Fibroblast of mammary gland (primary cell): ENCODE measurements around the gene FSIP1.

ENCODE experiments used
- DNase-seq: peaks from one replicate; pipeline ENCODE4 v3.0.0-alpha.2; 2010; ENCODE audit warnings: low read depth
- H3K4me3 ChIP-seq: 2 replicates; pipeline ENCODE4 v1.5.1; 2011; ENCODE audit warnings: low read depth, mild to moderate bottlenecking, low read length, moderate library complexity; ENCODE audit not compliant: control insufficient read depth
- TF ChIP-seq, protein P1 (sequence below): conservative IDR thresholded peaks from 2 replicates; pipeline ENCODE4 v1.5.1; 2011; ENCODE audit warnings: low read depth, low read length, inconsistent platforms; ENCODE audit not compliant: control insufficient read depth, insufficient read depth

Gene FSIP1

DNA sequence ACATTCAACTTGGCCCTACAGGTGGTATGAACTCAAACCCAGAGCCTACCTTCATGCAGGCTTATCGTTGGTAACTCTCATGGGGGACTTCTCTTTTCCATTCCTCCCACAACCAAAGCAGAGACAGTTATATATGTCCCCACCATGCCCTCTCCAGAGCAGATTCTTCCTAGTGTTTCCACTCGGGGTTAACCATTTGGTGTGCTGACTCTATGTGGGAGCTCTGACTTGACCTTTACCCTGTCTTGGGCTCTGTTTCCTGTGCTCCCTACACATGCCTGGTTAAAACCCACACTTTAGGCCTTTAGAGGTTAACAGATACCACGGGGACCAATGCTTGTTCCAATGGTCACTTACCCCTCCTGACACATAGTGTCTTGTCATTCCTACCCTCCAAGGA, 80.7 kb downstream of the FSIP1 start:
- no peak overlapping the region for H3K4me3 ChIP-seq
- DNase-seq: no peak
- TF ChIP-seq, protein P1, sequence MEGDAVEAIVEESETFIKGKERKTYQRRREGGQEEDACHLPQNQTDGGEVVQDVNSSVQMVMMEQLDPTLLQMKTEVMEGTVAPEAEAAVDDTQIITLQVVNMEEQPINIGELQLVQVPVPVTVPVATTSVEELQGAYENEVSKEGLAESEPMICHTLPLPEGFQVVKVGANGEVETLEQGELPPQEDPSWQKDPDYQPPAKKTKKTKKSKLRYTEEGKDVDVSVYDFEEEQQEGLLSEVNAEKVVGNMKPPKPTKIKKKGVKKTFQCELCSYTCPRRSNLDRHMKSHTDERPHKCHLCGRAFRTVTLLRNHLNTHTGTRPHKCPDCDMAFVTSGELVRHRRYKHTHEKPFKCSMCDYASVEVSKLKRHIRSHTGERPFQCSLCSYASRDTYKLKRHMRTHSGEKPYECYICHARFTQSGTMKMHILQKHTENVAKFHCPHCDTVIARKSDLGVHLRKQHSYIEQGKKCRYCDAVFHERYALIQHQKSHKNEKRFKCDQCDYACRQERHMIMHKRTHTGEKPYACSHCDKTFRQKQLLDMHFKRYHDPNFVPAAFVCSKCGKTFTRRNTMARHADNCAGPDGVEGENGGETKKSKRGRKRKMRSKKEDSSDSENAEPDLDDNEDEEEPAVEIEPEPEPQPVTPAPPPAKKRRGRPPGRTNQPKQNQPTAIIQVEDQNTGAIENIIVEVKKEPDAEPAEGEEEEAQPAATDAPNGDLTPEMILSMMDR: no peak

DNA sequence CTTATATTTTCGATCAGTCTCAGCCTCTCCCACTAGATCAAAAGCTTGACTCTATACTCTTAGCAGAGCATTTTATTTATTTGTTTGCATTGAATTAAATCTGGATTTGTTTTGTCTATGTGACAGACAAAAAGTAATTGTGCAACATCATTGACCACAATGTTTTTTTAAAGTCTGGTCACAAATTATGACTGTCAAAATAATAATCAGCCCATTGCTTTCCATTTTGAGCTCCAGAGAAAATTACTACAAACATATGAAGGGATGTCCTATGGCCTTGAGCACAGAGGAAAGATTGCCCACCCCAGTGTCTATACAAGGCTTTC, 82.3 kb downstream of the FSIP1 start:
- no peak overlapping the region for H3K4me3 ChIP-seq
- DNase-seq: no peak
- TF ChIP-seq, protein P1: no peak

DNA sequence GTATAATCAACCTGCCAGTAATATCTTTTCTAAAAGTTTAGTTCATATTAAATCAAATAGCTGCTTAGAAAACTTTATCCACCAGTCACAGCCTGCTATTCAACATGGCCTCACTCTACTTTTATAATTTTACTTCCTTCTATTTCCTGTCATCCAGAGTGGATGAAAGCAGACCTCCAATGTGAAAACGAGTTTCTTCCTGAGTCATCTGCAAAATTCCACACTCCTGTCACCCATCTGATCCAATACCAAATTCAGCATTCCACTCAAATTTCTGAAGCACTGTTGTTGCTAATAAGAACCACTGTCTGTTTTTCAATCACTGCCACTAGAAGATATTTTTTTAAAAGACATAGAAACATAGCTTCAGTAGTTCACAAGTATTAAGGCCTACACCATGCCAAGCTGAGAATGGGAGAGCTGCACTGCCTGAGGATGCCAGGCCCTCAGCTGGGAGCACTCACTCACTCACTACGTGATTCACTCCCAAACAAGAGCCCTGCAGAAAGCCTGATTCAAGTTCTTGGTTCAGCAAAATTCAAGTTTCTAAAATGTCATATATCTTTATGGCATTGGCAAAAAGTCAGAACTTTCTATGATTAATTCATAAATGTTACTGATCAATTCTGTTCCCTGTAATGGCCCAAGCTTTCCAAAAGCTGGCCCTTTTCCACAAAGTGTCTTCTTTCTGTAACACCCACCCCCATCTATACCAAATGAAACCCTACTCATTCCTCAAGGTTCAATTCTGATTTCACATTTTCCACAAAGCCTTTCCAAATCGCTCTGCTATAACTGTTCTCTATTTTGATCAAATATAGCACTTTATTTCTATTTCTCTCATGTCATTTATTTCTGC, 82.9 kb downstream of the FSIP1 start:
- no peak for DNase-seq
- TF ChIP-seq, protein P1: no peak
- no peak overlapping the region for H3K4me3 ChIP-seq

DNA sequence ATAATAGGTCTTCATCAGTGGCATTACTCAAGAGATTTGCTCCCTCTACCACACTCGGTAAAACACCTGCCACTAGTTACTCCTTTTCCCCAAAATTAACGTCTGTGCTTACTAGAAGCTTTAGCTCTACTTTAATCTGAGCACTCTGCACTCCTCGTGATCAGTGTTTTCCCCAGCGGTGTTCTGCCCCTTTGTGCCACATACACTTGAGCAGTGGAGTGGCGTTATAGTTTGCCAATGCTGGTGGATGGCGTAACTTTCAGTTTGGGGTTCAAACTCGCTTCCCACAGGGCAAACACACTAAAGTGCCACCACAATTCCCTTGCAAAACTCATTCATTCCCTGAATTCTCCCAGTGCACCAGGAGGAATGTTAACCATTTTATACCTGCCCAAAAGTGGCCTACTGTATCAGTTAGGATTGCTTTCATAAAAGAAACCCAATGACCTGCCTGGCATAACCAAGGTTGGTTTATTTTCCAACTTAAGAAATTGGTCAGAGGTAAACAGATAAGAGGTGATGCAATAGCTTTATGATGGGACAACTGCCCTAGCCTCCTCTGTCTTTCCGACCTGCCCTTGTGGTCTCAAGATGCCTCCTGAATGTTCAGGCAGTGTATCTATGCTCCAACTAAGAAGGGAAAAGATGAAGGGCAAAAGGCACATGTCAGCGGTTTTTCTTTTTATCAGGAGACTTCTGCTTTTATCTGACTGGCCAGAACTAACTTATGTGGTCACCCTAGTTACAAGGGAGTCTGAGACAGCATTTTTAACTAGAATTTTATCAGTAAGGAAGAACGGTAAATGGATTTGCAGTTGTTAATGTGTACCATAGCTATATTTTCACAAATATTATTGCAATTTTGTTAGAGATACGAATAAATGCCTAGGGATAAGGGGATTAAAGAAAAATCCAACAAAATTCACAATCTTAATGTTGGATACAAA, 83.9 kb downstream of the FSIP1 start:
- no peak for DNase-seq
- TF ChIP-seq, protein P1: no peak

DNA sequence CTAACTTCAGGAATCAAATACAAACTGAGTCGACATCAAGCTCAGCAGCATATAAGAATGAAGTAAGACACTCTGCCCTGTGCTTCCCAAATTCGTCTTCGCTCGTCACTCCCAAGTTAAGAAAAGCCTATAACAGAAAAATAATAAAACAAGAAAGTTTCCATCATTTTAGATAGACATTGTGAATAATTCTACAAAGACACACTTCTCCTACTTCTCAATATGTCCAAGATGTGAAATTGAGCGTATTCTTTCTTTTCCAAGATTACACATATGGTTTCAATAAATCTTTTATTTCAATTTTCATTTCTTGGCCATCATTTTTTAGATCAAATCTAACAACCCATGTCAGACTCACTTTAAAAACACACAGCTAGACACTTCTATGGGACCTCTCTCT, 85.1 kb downstream of the FSIP1 start:
- DNase-seq: no peak
- TF ChIP-seq, protein P1: no peak
- H3K4me3 ChIP-seq: no peak overlapping the region

More for the DNA sequence above, 83.9 kb downstream of the FSIP1 start:
- H3K4me3 ChIP-seq: no peak overlapping the region

DNA sequence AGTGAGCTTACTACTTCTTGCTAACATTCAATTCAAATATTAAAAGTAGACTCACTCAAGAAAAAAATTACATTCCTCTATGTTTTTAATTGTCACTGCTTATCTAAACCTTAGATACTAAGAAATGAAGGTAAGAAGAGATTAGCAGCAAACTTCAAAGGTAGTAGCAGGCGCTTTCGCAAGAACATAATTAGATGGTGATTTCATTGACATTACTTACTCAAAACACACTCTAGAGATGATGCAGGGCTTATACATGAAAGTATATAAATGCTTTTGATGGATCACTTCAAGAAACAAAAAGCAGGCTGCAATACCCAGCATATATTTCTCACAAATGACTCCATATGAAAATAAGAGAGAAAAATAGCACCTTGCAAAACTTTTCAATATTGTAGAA, 86.8 kb downstream of the FSIP1 start:
- no peak for DNase-seq
- H3K4me3 ChIP-seq: no peak overlapping the region
- TF ChIP-seq, protein P1: no peak
